GM12865 (cell line): Measurements from ENCODE around the gene PTH1R.

ENCODE experiments used
- DNase-seq: peaks from one replicate; pipeline ENCODE4 v3.0.0; 2010; ENCODE audit warnings: low read depth
- H3K4me3 ChIP-seq: 2 replicates; pipeline ENCODE4 v1.5.1; 2011; ENCODE audit warnings: mild to moderate bottlenecking, low read depth, low read length, control low read depth
- TF ChIP-seq, protein P1 (sequence below): IDR thresholded peaks from 2 replicates; pipeline ENCODE4 v1.5.1; 2011; ENCODE audit warnings: low read length, control low read depth, low read depth, inconsistent platforms; ENCODE audit not compliant: insufficient read depth; ENCODE audit errors: missing control alignments

Gene PTH1R

DNA sequence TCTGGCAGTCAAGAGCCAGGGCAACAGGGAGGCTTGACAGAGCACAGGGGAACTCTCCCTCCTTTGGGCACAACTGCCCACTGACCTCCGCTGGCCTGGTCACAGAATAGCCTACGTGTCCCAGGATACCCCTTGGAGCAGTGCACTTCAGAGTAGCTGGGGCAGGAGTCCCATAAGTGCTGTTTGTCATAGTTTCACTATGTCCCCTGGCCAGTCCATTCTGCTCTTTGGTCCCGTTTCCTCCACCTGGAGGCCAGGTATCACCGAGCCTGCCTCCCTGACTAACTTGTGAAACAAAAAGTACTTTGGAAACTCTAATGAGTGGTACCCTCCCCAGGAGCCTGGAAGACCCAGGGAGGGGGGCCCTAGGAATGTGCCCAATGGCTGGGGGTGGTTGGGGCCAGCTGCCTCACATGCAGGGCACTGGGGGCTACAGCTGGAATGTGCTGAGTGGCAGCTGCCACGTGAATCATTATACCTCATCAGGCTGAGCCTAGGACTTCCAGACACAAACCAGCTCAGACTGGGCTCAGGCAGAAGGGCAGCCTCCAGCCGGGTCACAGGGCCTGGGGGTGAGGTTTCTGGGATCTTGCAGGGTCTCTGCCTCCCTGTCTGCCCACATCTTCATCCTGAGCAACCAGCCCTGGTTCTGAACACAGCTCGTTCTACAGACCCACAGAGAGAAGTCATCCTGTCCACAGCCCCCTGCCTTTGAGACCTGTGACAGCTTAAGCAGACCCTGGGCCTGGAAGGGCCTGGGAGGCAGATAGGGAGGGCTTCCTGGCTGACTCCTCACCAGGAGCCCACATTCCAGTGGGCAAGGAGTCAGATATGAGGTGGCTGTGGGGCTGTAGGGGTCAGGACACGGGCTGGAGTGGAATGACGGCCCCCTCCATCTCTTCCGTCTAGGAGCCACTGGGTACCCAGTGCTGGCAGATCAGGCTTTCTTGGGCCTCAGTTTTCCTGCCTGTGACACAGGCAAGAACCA is 914 bp upstream of the PTH1R start:
- DNase-seq: no peak
- no peak overlapping the region for H3K4me3 ChIP-seq
- TF ChIP-seq, protein P1, sequence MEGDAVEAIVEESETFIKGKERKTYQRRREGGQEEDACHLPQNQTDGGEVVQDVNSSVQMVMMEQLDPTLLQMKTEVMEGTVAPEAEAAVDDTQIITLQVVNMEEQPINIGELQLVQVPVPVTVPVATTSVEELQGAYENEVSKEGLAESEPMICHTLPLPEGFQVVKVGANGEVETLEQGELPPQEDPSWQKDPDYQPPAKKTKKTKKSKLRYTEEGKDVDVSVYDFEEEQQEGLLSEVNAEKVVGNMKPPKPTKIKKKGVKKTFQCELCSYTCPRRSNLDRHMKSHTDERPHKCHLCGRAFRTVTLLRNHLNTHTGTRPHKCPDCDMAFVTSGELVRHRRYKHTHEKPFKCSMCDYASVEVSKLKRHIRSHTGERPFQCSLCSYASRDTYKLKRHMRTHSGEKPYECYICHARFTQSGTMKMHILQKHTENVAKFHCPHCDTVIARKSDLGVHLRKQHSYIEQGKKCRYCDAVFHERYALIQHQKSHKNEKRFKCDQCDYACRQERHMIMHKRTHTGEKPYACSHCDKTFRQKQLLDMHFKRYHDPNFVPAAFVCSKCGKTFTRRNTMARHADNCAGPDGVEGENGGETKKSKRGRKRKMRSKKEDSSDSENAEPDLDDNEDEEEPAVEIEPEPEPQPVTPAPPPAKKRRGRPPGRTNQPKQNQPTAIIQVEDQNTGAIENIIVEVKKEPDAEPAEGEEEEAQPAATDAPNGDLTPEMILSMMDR: no peak

DNA sequence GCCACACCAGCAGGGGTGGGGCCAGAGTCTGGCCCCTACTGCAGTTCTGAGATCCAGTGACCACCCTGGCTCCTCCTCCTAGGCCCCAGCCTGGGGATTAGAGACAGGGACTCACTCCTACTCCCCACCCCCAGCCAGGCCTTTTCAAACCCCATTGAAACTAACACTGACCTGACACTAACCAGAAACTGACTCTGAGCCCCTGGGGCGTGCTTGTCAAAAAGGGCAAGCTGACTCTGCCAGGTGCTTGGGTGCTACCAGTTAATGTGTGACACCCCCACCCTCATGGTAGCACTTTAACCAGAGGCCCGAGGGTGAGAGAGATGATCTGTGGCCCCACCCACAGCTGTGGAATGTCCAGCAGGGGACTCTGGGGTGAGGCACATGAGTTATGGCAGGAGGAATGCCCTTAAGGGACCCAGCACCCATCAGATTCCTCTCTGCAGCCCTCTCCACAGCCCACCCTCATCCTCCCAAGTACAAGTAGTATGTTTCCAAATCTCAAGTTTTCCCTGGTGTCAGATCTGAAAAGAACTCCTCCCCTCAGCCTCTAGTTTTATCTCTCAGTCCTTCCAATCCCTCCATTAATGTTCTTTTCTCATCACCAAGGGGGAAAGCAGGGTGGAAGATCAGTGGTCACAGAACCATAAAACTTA is 1.4 kb downstream of the PTH1R start:
- peak; percentile 48 for DNase-seq
- TF ChIP-seq, protein P1: no peak
- no peak overlapping the region for H3K4me3 ChIP-seq

GRCh38 chr3:46880884-46881595 is 3.5 kb downstream of the PTH1R start:
- TF ChIP-seq, protein P1: no peak
- no peak overlapping the region for H3K4me3 ChIP-seq
- DNase-seq: no peak

DNA sequence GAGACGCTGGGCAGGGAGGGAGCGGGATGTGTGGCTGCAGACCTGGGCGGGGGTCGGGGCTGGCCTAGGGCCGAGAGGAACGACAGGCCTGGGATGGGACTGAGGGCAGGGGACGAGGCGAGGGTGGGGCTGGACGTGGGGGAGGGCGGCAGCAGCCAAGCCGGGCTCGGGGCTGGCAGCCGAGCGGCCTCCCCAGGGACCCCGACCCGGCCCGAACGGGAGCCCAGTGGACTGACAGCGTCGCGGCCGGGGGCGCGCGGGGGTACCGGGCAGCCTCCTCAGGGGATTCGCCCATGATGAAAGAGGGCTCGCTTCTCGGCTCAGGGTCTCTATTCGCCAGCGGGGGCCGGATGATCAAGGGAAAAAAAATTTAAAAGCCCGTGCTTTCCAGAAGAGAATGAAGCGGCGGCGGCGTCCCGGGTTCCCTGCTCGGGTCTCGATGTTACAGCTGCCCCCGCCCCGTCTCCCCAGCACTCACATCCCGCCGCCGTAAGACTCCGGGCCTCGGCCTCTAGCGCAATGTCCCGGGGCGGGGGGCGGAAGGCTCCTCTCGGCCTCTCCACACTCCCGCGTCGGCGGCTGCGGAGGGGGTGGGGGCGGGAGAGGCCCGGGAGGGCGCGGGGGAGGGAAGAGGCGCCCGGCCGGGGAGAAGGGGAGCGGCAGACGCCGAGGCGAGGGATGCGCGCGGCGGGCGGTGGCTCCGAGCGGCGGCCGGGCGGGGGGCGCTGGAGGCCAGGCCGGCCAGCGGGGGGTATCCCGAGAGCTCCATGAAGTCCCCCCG is 4.3 kb downstream of the PTH1R start:
- DNase-seq: no peak
- H3K4me3 ChIP-seq: no peak overlapping the region
- TF ChIP-seq, protein P1: no peak

- no peak overlapping the region; the same call in 1 of the 2 replicates for H3K4me3 ChIP-seq
- peak; percentile 12 for DNase-seq
- TF ChIP-seq, protein P1: no peak
These were observed 5.0 kb downstream of the PTH1R start for GRCh38 chr3:46882377-46883053.
